Stomach (tissue), 4 donors: ENCODE measurements around the gene MAP7D3.

Source experiments
- CTCF ChIP-seq, 7 experiments: fragments of 450-650 bp in 4 of 7; fragments of 200-600 bp in 3 of 7; sonication (generic) in 3 of 7; IDR thresholded peaks; one replicate each; pipeline ENCODE4 v1.5.1; 2016 to 2019; ENCODE audit warnings: antibody characterized with exemption in 7 of 7, control low read depth in 2 of 7, mild to moderate bottlenecking in 1 of 7
- POLR2A ChIP-seq, 4 donors: fragments of 450-650 bp; IDR thresholded peaks; one replicate each; pipeline ENCODE4 v1.6.1; 2016; ENCODE audit warnings: antibody characterized with exemption in 4 of 4, control low read depth in 2 of 4, mild to moderate bottlenecking in 1 of 4, moderate library complexity in 1 of 4

DNA sequence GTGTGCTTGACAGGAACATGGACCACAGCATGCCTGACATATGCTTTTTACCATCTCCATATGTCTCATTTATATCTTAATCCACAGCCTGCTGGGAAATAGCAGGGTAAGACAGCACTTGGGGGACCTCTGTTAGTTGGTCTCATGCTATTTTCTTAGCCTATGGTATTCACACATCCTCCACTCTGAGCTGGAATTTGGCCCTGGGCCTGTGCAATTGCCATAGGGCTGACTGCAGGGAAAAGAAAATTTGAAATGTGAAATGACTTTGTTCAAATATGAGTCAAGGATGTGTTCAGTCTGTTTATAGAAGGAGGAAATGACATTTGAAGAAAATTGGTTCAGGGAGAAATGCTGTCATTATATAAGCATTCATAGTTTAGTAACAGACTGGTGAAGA, 9.6 kb upstream of the MAP7D3 start:
- no peak for TF ChIP-seq CTCF (IDR thresholded peaks at IDR 0.05)
- TF ChIP-seq POLR2A (IDR thresholded peaks at IDR 0.05), result no peak
